Left renal cortex interstitium (tissue), 4 donors: Measurements from ENCODE around the gene ARHGEF6. TPM values are rescaled to one million over a fixed set of nuclear protein-coding genes. Genes with fewer than 3 reads are reported as not detected.

Source experiments
- DNase-seq, 4 donors: peaks; one replicate each; pipeline ENCODE4 v3.0.0-alpha.2; 2013; ENCODE audit warnings: low read depth in 4 of 4, low spot score in 2 of 4, missing footprints in 1 of 4
- polyA plus RNA-seq, 4 donors: library from polyadenylated mRNA; unstranded; fragments of 120-200 nt; gene quantifications; one replicate each; pipeline ENCODE4 v1.2.1, GENCODE V29; 2013; ENCODE audit not compliant: insufficient read length in 4 of 4

ARHGEF6 gene
- polyA plus RNA-seq, 4 donors, result 11.5 to 15.8 (median 13.0) TPM

- no peak for DNase-seq
Measured at GRCh38 chrX:136616987-136617685, 163.6 kb downstream of the ARHGEF6 start.

Other genes with a start within 250 kb of the ARHGEF6 start
- gene VGLL1, start 248.7 kb downstream of the ARHGEF6 start, polyA plus RNA-seq, result 10 to 100 TPM in 2 of 4 donors, 1 to 10 TPM in 2; 4.3 to 12.5 (median 9.9) TPM
- gene CD40LG, start 132.8 kb downstream of the ARHGEF6 start, polyA plus RNA-seq, result under 1 TPM; 0.09 to 0.22 (median 0.14) TPM
- 100 to 1,000 TPM; 346 to 459 (median 439) TPM for gene RBMX, start 99.8 kb upstream of the ARHGEF6 start, polyA plus RNA-seq